Vagina (tissue), 2 donors: ENCODE measurements around the gene DSG1. TPM values are rescaled to one million over a fixed set of nuclear protein-coding genes. Genes with fewer than 3 reads are reported as not detected.

Experiments
- DNase-seq, 2 donors: peaks; one replicate each; pipeline ENCODE4 v3.0.0-alpha.2; 2017; ENCODE audit errors: extremely low spot score in 2 of 2
- H3K27ac ChIP-seq: fragments of 200-600 bp; sonication (generic); one replicate; pipeline ENCODE4 v1.5.1; 2019
- H3K27me3 ChIP-seq: fragments of 200-600 bp; sonication (generic); one replicate; pipeline ENCODE4 v1.5.1; 2019
- H3K36me3 ChIP-seq, 2 donors: fragments of 200-600 bp; sonication (generic); one replicate each; pipeline ENCODE4 v1.5.1; 2017 to 2019
- H3K4me1 ChIP-seq: fragments of 200-600 bp; sonication (generic); one replicate; pipeline ENCODE4 v1.5.1; 2019
- H3K4me3 ChIP-seq, 2 donors: fragments of 200-600 bp; sonication (generic); 1 replicate in 1 of 2; 2 replicates in 1 of 2; pipeline ENCODE4 v1.5.1; 2016 to 2019
- H3K9me3 ChIP-seq: fragments of 200-600 bp; sonication (generic); one replicate; pipeline ENCODE4 v1.5.1; 2019
- CTCF ChIP-seq, 3 experiments: fragments of 450-650 bp in 2 of 3; fragments of 200-600 bp in 1 of 3; sonication (generic) in 1 of 3; IDR thresholded peaks; one replicate each; pipeline ENCODE4 v1.5.1; 2017 to 2019; ENCODE audit warnings: antibody characterized with exemption in 3 of 3, mild to moderate bottlenecking in 2 of 3, moderate library complexity in 2 of 3
- POLR2A ChIP-seq, 2 donors: fragments of 450-650 bp; IDR thresholded peaks; one replicate each; pipeline ENCODE4 v1.6.1; 2017; ENCODE audit warnings: antibody characterized with exemption in 2 of 2, mild to moderate bottlenecking in 2 of 2, moderate library complexity in 2 of 2
- POLR2AphosphoS5 ChIP-seq, 2 donors: sonication (generic); formaldehyde crosslinking; IDR thresholded peaks; one replicate each; pipeline ENCODE4 v1.9.0; 2017; ENCODE audit warnings: antibody characterized with exemption in 2 of 2, mild to moderate bottlenecking in 2 of 2, low read depth in 1 of 2; ENCODE audit not compliant: insufficient read depth in 1 of 2
- intact Hi-C: fragments of 100-400 bp; cut with DNase I; formaldehyde crosslinking; loops from one replicate; pipeline ENCODE4 v1.15.1; 2023
- total RNA-seq: library from RNA; depleted of rRNA; stranded (reverse); fragments of >200 nt; gene quantifications from one replicate; pipeline ENCODE4 v1.2.3, GENCODE V29; 2016

The DSG1 gene
- total RNA-seq, 1 donor from 2014 or later = 122 TPM

GRCh38 chr18:31291688-31292087 is 26.3 kb upstream of the DSG1 start:
- H3K27ac ChIP-seq = no peak overlapping the region
- H3K4me1 ChIP-seq = no peaks in the 10 kb centered on the region
- H3K4me3 ChIP-seq = no peak overlapping the region
- TF ChIP-seq CTCF (IDR thresholded peaks at IDR 0.05) (no peak), POLR2AphosphoS5 (IDR thresholded peaks at IDR 0.05; ENCODE audit: insufficient read depth in 1 of 2, low read depth in 1 of 2) (no peak), POLR2A (IDR thresholded peaks at IDR 0.05) (no peak)
- H3K27me3 ChIP-seq = no peaks in the 10 kb centered on the region
- DNase-seq = no peak
- H3K36me3 ChIP-seq = no peaks in the 10 kb centered on the region
- H3K9me3 ChIP-seq = no peaks in the 10 kb centered on the region
- intact Hi-C loops = no loop called here

- no peak for DNase-seq
- no peaks in the 10 kb centered on the region for H3K4me1 ChIP-seq
- no peak overlapping the region for H3K27ac ChIP-seq
- intact Hi-C loops = no loop called here
- no peak overlapping the region for H3K4me3 ChIP-seq
- no peaks in the 10 kb centered on the region for H3K36me3 ChIP-seq
- no peaks in the 10 kb centered on the region for H3K27me3 ChIP-seq
- no peaks in the 10 kb centered on the region for H3K9me3 ChIP-seq
- TF ChIP-seq POLR2AphosphoS5 (IDR thresholded peaks at IDR 0.05; ENCODE audit: insufficient read depth in 1 of 2, low read depth in 1 of 2) (no peak), POLR2A (IDR thresholded peaks at IDR 0.05) (no peak), CTCF (IDR thresholded peaks at IDR 0.05) (no peak)
These were observed 23.7 kb upstream of the DSG1 start for GRCh38 chr18:31294199-31294747.

DNA sequence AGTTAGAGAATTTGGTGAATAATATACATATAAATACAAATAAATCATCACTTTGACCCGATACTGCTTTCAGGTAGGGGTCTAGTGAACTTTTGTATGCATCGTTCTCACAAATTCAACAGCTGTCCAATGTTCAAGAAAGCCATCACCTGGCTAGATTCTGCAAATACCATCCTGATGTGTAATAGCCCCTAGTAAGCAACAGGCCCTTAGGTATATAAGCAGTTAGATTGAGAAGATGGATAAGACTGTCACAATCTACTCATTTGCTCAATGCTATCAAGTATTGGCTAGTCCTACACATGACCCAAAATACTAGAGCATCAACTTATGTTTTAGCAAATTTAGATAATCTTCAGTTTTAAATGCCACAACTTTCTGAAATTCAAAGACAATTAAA is 20.7 kb upstream of the DSG1 start:
- Histone ChIP-seq H3K4me3 (no peak overlapping the region), H3K27me3 (no peaks in the 10 kb centered on the region), H3K36me3 (no peaks in the 10 kb centered on the region), H3K9me3 (no peaks in the 10 kb centered on the region), H3K27ac (no peak overlapping the region), H3K4me1 (no peaks in the 10 kb centered on the region)
- no peak for DNase-seq
- TF ChIP-seq CTCF (IDR thresholded peaks at IDR 0.05) (no peak), POLR2A (IDR thresholded peaks at IDR 0.05) (no peak), POLR2AphosphoS5 (IDR thresholded peaks at IDR 0.05; ENCODE audit: insufficient read depth in 1 of 2, low read depth in 1 of 2) (no peak)
- intact Hi-C loops = no loop called here

DNA sequence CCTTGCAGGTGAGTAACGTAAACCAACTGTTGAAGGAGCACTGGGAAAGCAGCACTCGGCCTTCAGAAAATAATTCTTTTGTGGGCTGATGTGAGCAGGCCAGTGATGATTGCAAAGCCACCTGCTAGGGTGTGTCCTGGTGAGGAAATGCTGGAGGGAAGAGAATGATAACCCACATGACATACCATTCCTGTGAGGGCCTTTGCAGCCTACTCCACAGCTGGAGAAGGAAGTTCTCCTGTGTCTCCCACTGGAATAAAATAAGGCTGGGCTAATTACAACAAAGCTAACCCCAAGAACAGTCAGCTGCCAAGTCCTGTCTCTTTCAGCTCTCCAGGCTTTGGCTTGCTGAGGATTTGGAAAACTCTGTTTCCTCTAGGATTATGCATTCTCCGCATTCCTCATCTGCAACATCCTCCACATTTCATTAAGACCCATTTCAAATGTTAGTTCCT is 16.7 kb upstream of the DSG1 start:
- Histone ChIP-seq H3K36me3 (no peaks in the 10 kb centered on the region), H3K4me3 (no peak overlapping the region), H3K9me3 (no peaks in the 10 kb centered on the region), H3K27me3 (no peaks in the 10 kb centered on the region), H3K27ac (no peak overlapping the region), H3K4me1 (no peaks in the 10 kb centered on the region)
- intact Hi-C loops = no loop called here
- TF ChIP-seq CTCF (IDR thresholded peaks at IDR 0.05) (no peak), POLR2A (IDR thresholded peaks at IDR 0.05) (no peak), POLR2AphosphoS5 (IDR thresholded peaks at IDR 0.05; ENCODE audit: insufficient read depth in 1 of 2, low read depth in 1 of 2) (no peak)
- DNase-seq = no peak

DNA sequence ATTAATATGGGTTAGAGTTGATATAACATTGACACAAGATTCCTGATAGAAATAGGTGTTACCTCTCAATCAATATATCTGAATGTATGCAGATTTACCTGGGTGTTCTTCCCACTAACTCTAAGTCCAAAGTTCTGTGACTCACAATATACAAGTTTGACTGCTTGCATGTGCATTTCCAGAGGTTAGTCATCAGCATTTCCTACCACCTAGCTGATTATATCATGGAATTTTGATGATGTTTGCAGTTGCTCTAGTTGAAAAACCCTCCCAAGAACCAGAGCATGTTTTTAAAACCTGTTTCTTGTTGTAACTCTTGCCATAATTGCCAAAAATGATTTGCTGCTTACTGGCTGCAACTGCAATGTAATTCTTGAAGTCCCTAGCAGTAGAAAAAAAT is 15.0 kb upstream of the DSG1 start:
- Histone ChIP-seq H3K36me3 (no peaks in the 10 kb centered on the region), H3K27me3 (no peaks in the 10 kb centered on the region), H3K4me1 (no peaks in the 10 kb centered on the region), H3K9me3 (no peaks in the 10 kb centered on the region), H3K4me3 (no peak overlapping the region), H3K27ac (no peak overlapping the region)
- DNase-seq = no peak
- TF ChIP-seq POLR2AphosphoS5 (IDR thresholded peaks at IDR 0.05; ENCODE audit: insufficient read depth in 1 of 2, low read depth in 1 of 2) = peak in 1 of 2 donors; percentile 60
- no peak for TF ChIP-seq CTCF (IDR thresholded peaks at IDR 0.05)
- TF ChIP-seq POLR2A (IDR thresholded peaks at IDR 0.05) = no peak
- intact Hi-C loops = no loop called here
